ENCODE data around the gene CYB561D2. TPM values are rescaled to one million over a fixed set of nuclear protein-coding genes. Genes with fewer than 3 reads are reported as not detected.

Gene CYB561D2
- total RNA-seq, 1 donor from 2014 or later = 2.2 TPM

DNA sequence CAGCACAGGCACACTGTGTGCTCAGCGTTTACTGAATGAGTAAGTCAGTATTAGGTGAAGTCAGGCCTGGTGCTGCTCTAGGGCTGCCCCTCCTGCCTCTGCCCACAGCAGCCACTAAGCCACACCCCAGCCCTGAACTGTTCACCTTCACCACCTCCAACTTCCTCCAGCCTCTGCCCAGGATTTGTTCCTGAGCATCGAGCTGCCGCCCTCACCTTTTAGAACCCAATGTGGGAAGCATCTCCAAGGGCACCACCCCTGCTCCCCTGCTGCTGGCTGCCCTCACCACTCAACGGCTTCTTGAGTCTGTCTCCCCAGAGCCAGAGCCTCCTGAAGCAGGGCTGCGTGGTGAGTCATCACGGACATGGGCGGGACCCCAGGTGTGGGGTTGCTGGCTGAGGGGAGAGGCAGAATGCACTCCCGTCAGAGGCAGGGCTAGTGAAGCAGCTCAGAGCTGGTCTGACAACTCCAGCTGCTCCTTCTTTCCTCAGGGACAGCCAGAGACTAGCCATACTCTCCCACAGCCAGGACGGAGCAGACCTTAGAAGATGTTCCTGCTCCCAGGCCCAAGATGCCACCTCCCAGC is 33.9 kb upstream of the CYB561D2 start:
- peaks cover 41% of the 10 kb centered on the region for H3K36me3 Mint-ChIP-seq
- no peak overlapping the region for H3K27ac ChIP-seq
- peaks cover 10% of the 10 kb centered on the region for H3F3A ChIP-seq (ENCODE audit: low read depth)
- H3K27me3 Mint-ChIP-seq (ENCODE audit: insufficient read depth, low read depth) = peaks cover 2% of the 10 kb centered on the region
- H3K36me3 ChIP-seq = no peaks in the 10 kb centered on the region
- H3K4me1 ChIP-seq = peaks cover 18% of the 10 kb centered on the region
- peaks cover 26% of the 10 kb centered on the region for H3K4me1 Mint-ChIP-seq
- no peak overlapping the region for H3K27ac Mint-ChIP-seq
- H2AFZ ChIP-seq (replicated peaks) = no peak overlapping the region
- no peak overlapping the region for H3K4me2 ChIP-seq
- no peak for DNase-seq (ENCODE audit: low spot score)
- no peak overlapping the region for H3K4me3 ChIP-seq
- H3K79me2 ChIP-seq (ENCODE audit: low read depth) = peaks cover 37% of the 10 kb centered on the region
- peaks cover 36% of the 10 kb centered on the region for H4K20me1 ChIP-seq (ENCODE audit: low read depth)
- TF ChIP-seq, protein P1, sequence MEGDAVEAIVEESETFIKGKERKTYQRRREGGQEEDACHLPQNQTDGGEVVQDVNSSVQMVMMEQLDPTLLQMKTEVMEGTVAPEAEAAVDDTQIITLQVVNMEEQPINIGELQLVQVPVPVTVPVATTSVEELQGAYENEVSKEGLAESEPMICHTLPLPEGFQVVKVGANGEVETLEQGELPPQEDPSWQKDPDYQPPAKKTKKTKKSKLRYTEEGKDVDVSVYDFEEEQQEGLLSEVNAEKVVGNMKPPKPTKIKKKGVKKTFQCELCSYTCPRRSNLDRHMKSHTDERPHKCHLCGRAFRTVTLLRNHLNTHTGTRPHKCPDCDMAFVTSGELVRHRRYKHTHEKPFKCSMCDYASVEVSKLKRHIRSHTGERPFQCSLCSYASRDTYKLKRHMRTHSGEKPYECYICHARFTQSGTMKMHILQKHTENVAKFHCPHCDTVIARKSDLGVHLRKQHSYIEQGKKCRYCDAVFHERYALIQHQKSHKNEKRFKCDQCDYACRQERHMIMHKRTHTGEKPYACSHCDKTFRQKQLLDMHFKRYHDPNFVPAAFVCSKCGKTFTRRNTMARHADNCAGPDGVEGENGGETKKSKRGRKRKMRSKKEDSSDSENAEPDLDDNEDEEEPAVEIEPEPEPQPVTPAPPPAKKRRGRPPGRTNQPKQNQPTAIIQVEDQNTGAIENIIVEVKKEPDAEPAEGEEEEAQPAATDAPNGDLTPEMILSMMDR (IDR thresholded peaks at IDR 0.05) = no peak
- no peak overlapping the region for H3K9ac ChIP-seq
- no peaks in the 10 kb centered on the region for H3K27me3 ChIP-seq
- H3K4me3 Mint-ChIP-seq = peak overlapping the region; percentile 0
- H3K9me3 Mint-ChIP-seq = peaks cover 2% of the 10 kb centered on the region
- no peaks in the 10 kb centered on the region for H3K9me3 ChIP-seq (ENCODE audit: low read depth)

DNA sequence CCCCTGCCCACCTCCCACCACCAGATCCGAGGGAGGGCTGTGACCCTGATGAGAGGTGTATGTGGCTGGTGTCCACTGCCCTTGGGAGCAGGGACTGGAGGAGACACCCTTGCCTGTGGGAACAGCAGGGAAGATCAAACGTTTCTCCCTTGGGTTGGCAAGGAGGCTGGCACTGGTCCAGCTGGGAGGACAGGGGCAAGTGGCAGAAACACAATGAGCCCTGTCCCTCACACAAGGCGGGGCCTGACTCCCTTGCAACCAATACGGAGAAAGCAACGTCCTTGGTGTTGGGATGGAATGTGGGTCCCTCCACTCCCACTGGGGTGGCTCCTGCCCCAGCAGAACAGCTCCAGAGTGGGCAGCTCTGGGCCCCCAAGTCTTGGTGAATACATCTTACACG is 33.4 kb upstream of the CYB561D2 start:
- Histone ChIP-seq H3K9me3 (ENCODE audit: low read depth) (no peaks in the 10 kb centered on the region), H3K4me1 (peaks cover 22% of the 10 kb centered on the region), H3K27me3 (no peaks in the 10 kb centered on the region), H3F3A (ENCODE audit: low read depth) (peaks cover 16% of the 10 kb centered on the region), H3K79me2 (ENCODE audit: low read depth) (peaks cover 37% of the 10 kb centered on the region), H3K9ac (no peak overlapping the region), H3K4me3 (no peak overlapping the region), H3K27ac (no peak overlapping the region), H3K4me2 (no peak overlapping the region), H2AFZ (replicated peaks) (no peak overlapping the region), H4K20me1 (ENCODE audit: low read depth) (peaks cover 36% of the 10 kb centered on the region), H3K36me3 (no peaks in the 10 kb centered on the region)
- H3K9me3 Mint-ChIP-seq = peaks cover 2% of the 10 kb centered on the region
- peaks cover 41% of the 10 kb centered on the region for H3K36me3 Mint-ChIP-seq
- peaks cover 2% of the 10 kb centered on the region for H3K27me3 Mint-ChIP-seq (ENCODE audit: insufficient read depth, low read depth)
- peaks cover 27% of the 10 kb centered on the region for H3K4me1 Mint-ChIP-seq
- H3K27ac Mint-ChIP-seq = no peak overlapping the region
- no peak overlapping the region for H3K4me3 Mint-ChIP-seq
- TF ChIP-seq EZH2 (IDR thresholded peaks at IDR 0.05) (no peak), EZH2phosphoT487 (IDR thresholded peaks at IDR 0.05) (no peak)
- TF ChIP-seq, protein P1 (IDR thresholded peaks at IDR 0.05) = no peak
- no peak for DNase-seq (ENCODE audit: low spot score)

DNA sequence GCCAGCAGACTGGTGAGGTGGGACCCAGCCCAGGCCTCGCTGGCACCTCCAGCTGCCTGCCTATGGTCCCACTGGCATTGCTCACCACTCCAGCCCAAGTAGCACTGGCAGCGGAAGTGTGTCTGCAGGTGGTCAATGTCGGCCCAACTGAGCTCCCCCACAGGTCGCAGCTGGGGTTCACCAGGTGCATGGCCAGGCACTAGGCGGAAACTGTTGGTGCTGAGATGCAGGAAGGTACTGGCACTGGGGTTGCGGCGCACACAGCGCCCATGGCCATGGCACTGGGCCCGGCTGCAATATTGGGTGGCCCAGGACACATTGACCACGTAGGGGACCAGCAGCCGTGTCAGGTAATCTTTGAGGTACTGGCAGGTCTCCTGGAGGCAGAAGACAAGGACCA is 32.5 kb upstream of the CYB561D2 start:
- no peak overlapping the region for H3K9ac ChIP-seq
- peaks cover 36% of the 10 kb centered on the region for H4K20me1 ChIP-seq (ENCODE audit: low read depth)
- Mint-ChIP-seq H3K36me3 (peaks cover 41% of the 10 kb centered on the region), H3K27ac (peak overlapping the region; percentile 83), H3K4me1 (peaks cover 36% of the 10 kb centered on the region), H3K9me3 (peaks cover under 1% of the 10 kb centered on the region), H3K27me3 (ENCODE audit: insufficient read depth, low read depth) (peaks cover 1% of the 10 kb centered on the region), H3K4me3 (no peak overlapping the region)
- H3K27ac ChIP-seq = no peak overlapping the region
- H2AFZ ChIP-seq (replicated peaks) = no peak overlapping the region
- no peak overlapping the region for H3K4me2 ChIP-seq
- H3F3A ChIP-seq (ENCODE audit: low read depth) = peaks cover 20% of the 10 kb centered on the region
- no peak for DNase-seq (ENCODE audit: low spot score)
- no peak for TF ChIP-seq EZH2phosphoT487 (IDR thresholded peaks at IDR 0.05)
- TF ChIP-seq, protein P1 (IDR thresholded peaks at IDR 0.05) = no peak
- TF ChIP-seq EZH2 (IDR thresholded peaks at IDR 0.05) = no peak
- H3K4me3 ChIP-seq = no peak overlapping the region
- H3K36me3 ChIP-seq = no peaks in the 10 kb centered on the region
- H3K4me1 ChIP-seq = peaks cover 28% of the 10 kb centered on the region
- H3K79me2 ChIP-seq (ENCODE audit: low read depth) = peaks cover 37% of the 10 kb centered on the region
- no peaks in the 10 kb centered on the region for H3K27me3 ChIP-seq
- no peaks in the 10 kb centered on the region for H3K9me3 ChIP-seq (ENCODE audit: low read depth)
